Measurements from ENCODE around the gene SLC25A1.

SLC25A1 gene

DNA sequence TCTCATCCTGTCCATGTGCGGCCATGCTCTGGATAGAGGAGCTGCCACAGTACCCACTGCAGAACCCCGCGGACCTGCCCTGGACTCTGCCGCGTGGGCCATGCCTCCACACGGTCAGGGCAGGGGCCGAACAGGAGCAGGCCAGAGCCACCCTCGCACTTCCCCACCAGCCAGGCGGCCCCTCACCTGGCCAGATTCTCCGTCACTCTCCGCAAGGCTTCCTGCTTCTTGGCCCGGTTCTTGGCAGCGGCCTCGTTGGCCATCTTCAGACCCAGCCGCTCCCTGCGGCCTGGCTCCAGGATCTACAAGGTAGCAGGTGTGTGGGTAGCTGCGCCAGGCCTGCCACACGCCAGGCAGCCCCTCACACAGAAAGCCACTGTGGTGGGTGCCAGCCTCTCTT is 43.7 kb downstream of the SLC25A1 start:
- DNase-seq: no peak

DNA sequence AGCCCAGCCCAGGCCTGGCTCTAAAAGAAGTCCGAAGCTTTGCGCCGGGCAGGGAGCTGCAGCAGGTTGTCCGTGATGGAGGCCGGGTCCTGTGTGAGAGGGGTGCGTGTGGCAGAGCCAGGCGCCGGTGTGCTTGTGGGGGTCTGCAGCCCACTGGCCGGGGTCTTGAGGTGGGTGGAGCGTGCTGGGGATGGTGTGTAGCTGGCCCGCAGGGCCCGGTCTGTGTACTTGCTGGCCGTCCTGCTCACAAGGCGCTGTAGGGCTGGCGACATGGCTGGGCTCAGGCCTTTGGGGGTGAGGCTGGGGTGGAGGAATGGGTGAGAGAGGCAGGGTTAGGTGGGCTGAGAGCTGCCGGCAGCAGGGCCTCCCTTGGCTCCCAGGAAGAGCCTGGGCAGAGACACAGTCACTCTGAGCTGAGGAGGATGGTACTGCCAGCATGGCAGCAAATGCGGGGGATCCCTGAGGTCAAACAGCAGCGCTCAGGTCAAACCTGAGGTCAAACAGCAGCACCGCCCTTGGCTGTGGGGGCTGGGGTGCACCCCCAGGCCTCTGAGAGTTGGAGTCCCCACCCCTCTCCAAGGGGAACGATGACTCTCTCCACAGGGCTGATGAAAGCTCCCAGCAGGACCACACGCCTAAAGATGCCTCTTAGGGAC is 44.2 kb downstream of the SLC25A1 start:
- DNase-seq: no peak

GRCh38 chr22:19133561-19133960 is 45.0 kb downstream of the SLC25A1 start:
- no peak for DNase-seq

GRCh38 chr22:19132693-19133400 is 45.7 kb downstream of the SLC25A1 start:
- no peak for DNase-seq

- no peak for DNase-seq
These were observed 46.4 kb downstream of the SLC25A1 start for GRCh38 chr22:19132153-19132552.

- DNase-seq: no peak
These were observed 46.9 kb downstream of the SLC25A1 start for GRCh38 chr22:19131685-19132015.

DNA sequence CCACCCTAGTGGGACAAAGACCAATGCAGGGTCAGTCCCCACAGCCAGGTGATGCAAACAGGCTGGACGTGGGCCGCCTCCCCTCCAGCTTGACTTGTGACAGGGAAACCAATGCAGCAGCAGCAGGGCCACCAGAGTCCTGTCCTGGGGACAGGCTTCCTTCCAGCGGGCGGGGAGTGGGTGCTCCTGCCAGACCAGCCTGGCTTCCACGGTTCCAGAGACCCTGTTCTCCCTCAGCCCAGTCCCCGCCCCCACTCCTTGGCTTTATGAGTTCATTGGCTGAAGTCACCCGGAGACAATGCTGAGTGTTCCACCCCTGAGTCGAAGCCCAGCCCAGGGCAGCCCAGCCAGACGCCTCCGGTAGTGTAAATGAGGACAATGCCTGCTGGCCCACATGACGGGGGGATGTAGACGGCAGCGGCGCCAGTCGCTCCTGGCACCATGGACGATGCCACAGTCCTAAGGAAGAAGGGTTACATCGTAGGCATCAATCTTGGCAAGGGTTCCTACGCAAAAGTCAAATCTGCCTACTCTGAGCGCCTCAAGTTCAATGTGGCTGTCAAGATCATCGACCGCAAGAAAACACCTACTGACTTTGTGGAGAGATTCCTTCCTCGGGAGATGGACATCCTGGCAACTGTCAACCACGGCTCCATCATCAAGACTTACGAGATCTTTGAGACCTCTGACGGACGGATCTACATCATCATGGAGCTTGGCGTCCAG is 47.4 kb downstream of the SLC25A1 start, which contains the start of gene TSSK2:
TSSK2 (plus strand) TSS at position 350 of the 726 bp plus-strand sequence; CDS start at position 442, 92 bp downstream.
- no peak for DNase-seq

DNA sequence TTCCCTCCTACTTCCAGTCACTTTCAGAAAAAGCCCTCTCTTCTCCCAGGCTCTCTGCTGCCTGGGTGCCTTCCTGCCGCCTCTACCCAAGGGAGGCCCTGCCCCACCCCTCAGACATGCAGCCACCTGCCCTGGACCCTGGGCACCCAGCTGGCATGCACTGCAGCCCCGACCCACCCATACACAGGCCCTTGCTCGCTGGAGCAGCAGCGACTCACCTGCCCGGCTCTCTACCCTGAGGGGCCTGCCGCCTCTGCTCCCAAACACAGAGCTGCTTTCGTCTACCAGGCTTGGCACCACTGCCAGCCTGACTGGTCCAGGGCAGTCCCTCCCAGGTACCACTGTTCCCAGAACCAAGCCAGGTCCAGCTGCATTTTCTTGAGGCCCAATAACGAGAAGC is 48.7 kb downstream of the SLC25A1 start:
- no peak for DNase-seq

DNA sequence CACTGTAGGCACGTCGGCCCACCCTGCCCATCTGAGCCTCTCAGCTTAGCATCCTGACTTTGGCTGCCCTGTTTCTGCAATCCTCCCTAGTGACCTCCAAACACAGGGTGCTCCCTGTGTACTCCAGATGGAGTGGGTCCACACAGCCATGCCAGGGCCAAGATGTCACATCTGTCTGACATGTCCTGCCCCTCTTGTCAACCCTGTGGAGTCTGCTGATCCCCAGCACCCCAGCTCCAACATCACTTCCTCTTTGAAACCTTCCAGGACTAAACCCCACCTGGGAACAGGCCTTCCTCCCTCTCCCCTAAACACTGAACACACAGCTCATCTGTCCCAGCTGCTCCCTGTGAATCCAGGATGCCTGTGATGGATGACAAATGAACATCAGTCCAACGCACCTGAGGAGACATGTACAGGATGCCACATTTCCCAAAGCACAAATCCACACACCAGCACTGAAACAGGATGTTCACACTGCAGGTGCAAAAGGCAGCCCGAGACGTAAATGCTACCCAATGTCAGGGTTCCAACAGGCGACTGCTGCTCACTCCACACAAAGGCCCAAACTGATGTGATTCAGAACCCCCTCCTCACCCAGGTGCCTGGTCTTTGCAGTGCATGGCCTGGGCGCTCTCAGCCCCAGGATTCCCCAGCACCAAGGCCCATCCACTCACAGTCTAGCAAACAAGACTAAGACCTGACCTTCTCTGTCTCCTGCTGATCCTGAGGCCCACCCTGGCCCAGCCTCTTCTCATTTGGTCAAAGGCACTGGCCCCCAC is 49.4 kb downstream of the SLC25A1 start:
- no peak for DNase-seq

GRCh38 chr22:19128009-19128401 is 50.5 kb downstream of the SLC25A1 start:
- DNase-seq: no peak

GRCh38 chr22:19127329-19128008 is 51.1 kb downstream of the SLC25A1 start:
- DNase-seq: no peak

GRCh38 chr22:19126309-19127273 is 51.9 kb downstream of the SLC25A1 start:
- no peak for DNase-seq
